ENCODE data around the gene PMAIP1.

Gene PMAIP1

GRCh38 chr18:59902131-59902992 is 2.6 kb downstream of the PMAIP1 start:
- Histone ChIP-seq H3K9me2 (replicated peaks; ENCODE audit: insufficient read depth, low read length) (no peaks in the 10 kb centered on the region), H3F3A (ENCODE audit: insufficient read depth) (peaks cover 29% of the 10 kb centered on the region; the same call in 1 of the 2 replicates), H3K27ac (ENCODE audit: low read depth, low read length) (no peak overlapping the region), H3K4me2 (ENCODE audit: low read depth, low read length, poor library complexity, severe bottlenecking) (peak overlapping the region; percentile 90), H3K9ac (ENCODE audit: low read length) (peak overlapping the region; percentile 93; the same call in 1 of the 2 replicates), H3K9me3 (ENCODE audit: insufficient read depth, low read length) (no peaks in the 10 kb centered on the region), H3K36me3 (ENCODE audit: low read length) (peaks cover 32% of the 10 kb centered on the region), H3K79me2 (ENCODE audit: insufficient read depth, low read length) (peaks cover 31% of the 10 kb centered on the region), H3K4me3 (ENCODE audit: insufficient read depth, low read length, poor library complexity, severe bottlenecking) (peak overlapping the region; percentile 84), H4K20me1 (ENCODE audit: low read depth, low read length) (peaks cover 32% of the 10 kb centered on the region), H3K27me3 (ENCODE audit: low read length) (no peaks in the 10 kb centered on the region), H2AFZ (ENCODE audit: low read depth, low read length, severe bottlenecking) (no peak overlapping the region)
- TF ChIP-seq CTCF (IDR thresholded peaks at IDR 0.05; ENCODE audit: insufficient read depth, low read length, poor library complexity, severe bottlenecking), result no peak
- no peak for TF ChIP-seq EZH2phosphoT487 (conservative IDR thresholded peaks at IDR 0.05; ENCODE audit: low read length)

- no peak overlapping the region for H3K27ac ChIP-seq (ENCODE audit: low read depth, low read length)
- peaks cover 31% of the 10 kb centered on the region for H3K79me2 ChIP-seq (ENCODE audit: insufficient read depth, low read length)
- peak overlapping the region; percentile 90 for H3K4me2 ChIP-seq (ENCODE audit: low read depth, low read length, poor library complexity, severe bottlenecking)
- TF ChIP-seq EZH2phosphoT487 (conservative IDR thresholded peaks at IDR 0.05; ENCODE audit: low read length) (no peak), CTCF (IDR thresholded peaks at IDR 0.05; ENCODE audit: insufficient read depth, low read length, poor library complexity, severe bottlenecking) (no peak)
- no peak overlapping the region for H3K4me3 ChIP-seq (ENCODE audit: insufficient read depth, low read length, poor library complexity, severe bottlenecking)
- no peaks in the 10 kb centered on the region for H3K9me2 ChIP-seq (replicated peaks; ENCODE audit: insufficient read depth, low read length)
- no peaks in the 10 kb centered on the region for H3K9me3 ChIP-seq (ENCODE audit: insufficient read depth, low read length)
- no peak overlapping the region for H3K9ac ChIP-seq (ENCODE audit: low read length)
- peaks cover 32% of the 10 kb centered on the region for H4K20me1 ChIP-seq (ENCODE audit: low read depth, low read length)
- H3K36me3 ChIP-seq (ENCODE audit: low read length), result peaks cover 32% of the 10 kb centered on the region
- no peaks in the 10 kb centered on the region for H3K27me3 ChIP-seq (ENCODE audit: low read length)
- H3F3A ChIP-seq (ENCODE audit: insufficient read depth), result peaks cover 29% of the 10 kb centered on the region; the same call in 1 of the 2 replicates
- H2AFZ ChIP-seq (ENCODE audit: low read depth, low read length, severe bottlenecking), result no peak overlapping the region
Observed at GRCh38 chr18:59902993-59903610, 3.3 kb downstream of the PMAIP1 start.

DNA sequence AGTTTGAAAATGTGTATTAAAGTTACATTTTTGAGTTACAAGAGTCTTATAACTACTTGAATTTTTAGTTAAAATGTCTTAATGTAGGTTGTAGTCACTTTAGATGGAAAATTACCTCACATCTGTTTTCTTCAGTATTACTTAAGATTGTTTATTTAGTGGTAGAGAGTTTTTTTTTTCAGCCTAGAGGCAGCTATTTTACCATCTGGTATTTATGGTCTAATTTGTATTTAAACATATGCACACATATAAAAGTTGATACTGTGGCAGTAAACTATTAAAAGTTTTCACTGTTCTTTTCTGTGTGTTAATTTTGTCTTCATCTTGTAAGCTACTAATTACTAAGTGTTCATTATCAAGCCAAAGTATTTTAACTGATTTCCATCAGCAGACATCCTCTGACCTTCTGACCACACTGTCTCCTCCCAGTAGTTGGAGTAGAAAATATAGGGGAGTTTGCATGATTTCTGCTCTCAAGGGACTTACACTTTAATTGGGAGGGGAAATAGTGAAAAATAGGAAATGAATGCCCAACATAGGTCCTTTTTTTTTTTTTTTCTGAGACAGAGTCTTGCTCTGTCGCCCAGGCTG is 4.3 kb downstream of the PMAIP1 start:
- Histone ChIP-seq H3K27ac (ENCODE audit: low read depth, low read length) (no peak overlapping the region), H2AFZ (ENCODE audit: low read depth, low read length, severe bottlenecking) (no peak overlapping the region), H3K79me2 (ENCODE audit: insufficient read depth, low read length) (peaks cover 31% of the 10 kb centered on the region), H3K27me3 (ENCODE audit: low read length) (no peaks in the 10 kb centered on the region), H3K4me2 (ENCODE audit: low read depth, low read length, poor library complexity, severe bottlenecking) (peak overlapping the region; percentile 90), H4K20me1 (ENCODE audit: low read depth, low read length) (peaks cover 32% of the 10 kb centered on the region), H3K36me3 (ENCODE audit: low read length) (peaks cover 32% of the 10 kb centered on the region), H3K9me3 (ENCODE audit: insufficient read depth, low read length) (no peaks in the 10 kb centered on the region), H3K9me2 (replicated peaks; ENCODE audit: insufficient read depth, low read length) (no peaks in the 10 kb centered on the region), H3K9ac (ENCODE audit: low read length) (no peak overlapping the region), H3F3A (ENCODE audit: insufficient read depth) (peaks cover 26% of the 10 kb centered on the region; the same call in 1 of the 2 replicates), H3K4me3 (ENCODE audit: insufficient read depth, low read length, poor library complexity, severe bottlenecking) (no peak overlapping the region)
- no peak for TF ChIP-seq CTCF (IDR thresholded peaks at IDR 0.05; ENCODE audit: insufficient read depth, low read length, poor library complexity, severe bottlenecking)
- TF ChIP-seq EZH2phosphoT487 (conservative IDR thresholded peaks at IDR 0.05; ENCODE audit: low read length), result no peak
